ENCODE data around the gene GREM1. TPM values are rescaled to one million over a fixed set of nuclear protein-coding genes. Genes with fewer than 3 reads are reported as not detected.

The GREM1 gene
- total and polyA plus RNA-seq, 9 of the 15 experiments (the other 6 are each of a cell fraction or from before 2014, with no cell fraction given): 0.01 to 0.20 (median 0.06) TPM; not detected in 6

GRCh38 chr15:32763295-32763694 lies 45.5 kb downstream of the GREM1 start:
- FAIRE-seq: no peak
- H3K4me2 ChIP-seq (ENCODE audit: insufficient read depth, low read length): no peak overlapping the region
- no peak overlapping the region for H3K4me3 ChIP-seq
- no peak overlapping the region for H3K9ac ChIP-seq (ENCODE audit: insufficient read depth in 1 of 2, low read depth in 2 of 2, low read length in 2 of 2)
- in situ Hi-C loops (cut with MboI): no loop called here
- ATAC-seq: no peak
- H2AFZ ChIP-seq (ENCODE audit: low read depth, low read length): no peak overlapping the region
- BruUV-seq (replicated peaks): no TSS peak
- CTCF ChIA-PET (ENCODE audit: low intra/inter-chr PET ratio): interaction anchor here (0.6 kb wide), 1 partner anchor 1377 kb away, joined by 3 read pairs; no protein-coding TSS in a partner anchor
- 0% methylated on average over 1 of the region's 1 CpG for WGBS (ENCODE audit: insufficient coverage, low coverage, missing lambda C conversion rate)
- H3K27me3 ChIP-seq (ENCODE audit: control insufficient read depth in 2 of 2, insufficient read depth in 2 of 2, low read length in 2 of 2): peaks cover 0 to 4% of the 10 kb centered on the region in 2 experiments; a peak in 2 of 5 replicates
- no peaks in the 10 kb centered on the region for H3K79me2 ChIP-seq (ENCODE audit: control insufficient read depth, insufficient read depth, low read length)
- POLR2A ChIA-PET: no interaction called here
- no peaks in the 10 kb centered on the region for H3K9me3 ChIP-seq (replicated peaks; ENCODE audit: control insufficient read depth, insufficient read depth, low read depth, low read length)
- H4K20me1 ChIP-seq (replicated peaks; ENCODE audit: control insufficient read depth, insufficient read depth, low read length): no peaks in the 10 kb centered on the region
- DNase-seq (ENCODE audit: extremely low read depth in 1 of 4, low spot score in 3 of 4): no peak
- no peaks in the 10 kb centered on the region for H3K9me1 ChIP-seq (ENCODE audit: control insufficient read depth, insufficient read depth, low read length)
- H3K4me1 ChIP-seq (replicated peaks in 1 of 2; ENCODE audit: control insufficient read depth in 2 of 2, insufficient read depth in 2 of 2, low read length in 2 of 2): no peaks in the 10 kb centered on the region
- no peak for TF ChIP-seq WHSC1 (IDR thresholded peaks at IDR 0.05; ENCODE audit: low read length)
- no peak for TF ChIP-seq NFIC (IDR thresholded peaks at IDR 0.05)
- no peak for TF ChIP-seq KLF10 (CRISPR knock-in tag; IDR thresholded peaks at IDR 0.05)
- TF ChIP-seq MITF (IDR thresholded peaks at IDR 0.05): no peak
- no peak for TF ChIP-seq HNRNPK (IDR thresholded peaks at IDR 0.05; ENCODE audit: low read depth, low read length, poor library complexity, severe bottlenecking)
- no peak for TF ChIP-seq ZNF184 (CRISPR knock-in tag; IDR thresholded peaks at IDR 0.05)
- TF ChIP-seq ATF4 (CRISPR knock-in tag; IDR thresholded peaks at IDR 0.05): no peak
- TF ChIP-seq ID3 (CRISPR knock-in tag; IDR thresholded peaks at IDR 0.05): no peak
- no peak for TF ChIP-seq ID3 (tag; IDR thresholded peaks at IDR 0.05)
- no peak for TF ChIP-seq HOMEZ (CRISPR knock-in tag; IDR thresholded peaks at IDR 0.05)
- TF ChIP-seq ESRRB (CRISPR knock-in tag; IDR thresholded peaks at IDR 0.05; ENCODE audit: borderline replicate concordance): no peak
- intact Hi-C loops (cut with micrococcal nuclease): no loop called here
- no peaks in the 10 kb centered on the region for H3K36me3 ChIP-seq (ENCODE audit: control insufficient read depth, insufficient read depth, low read length)
- H3K27ac ChIP-seq (ENCODE audit: extremely low read depth, low read depth, low read length): no peak overlapping the region

Data from K562 (cell line).